HG02759 (cell line): ENCODE measurements around the gene DIP2A.

Experiments used
- ATAC-seq: cut with Tn5 transposase; IDR thresholded peaks from one replicate; pipeline ENCODE4 v1.9.1; 2021; ENCODE audit warnings: mild to moderate bottlenecking, moderate library complexity; ENCODE audit not compliant: unreplicated experiment

DIP2A gene

DNA sequence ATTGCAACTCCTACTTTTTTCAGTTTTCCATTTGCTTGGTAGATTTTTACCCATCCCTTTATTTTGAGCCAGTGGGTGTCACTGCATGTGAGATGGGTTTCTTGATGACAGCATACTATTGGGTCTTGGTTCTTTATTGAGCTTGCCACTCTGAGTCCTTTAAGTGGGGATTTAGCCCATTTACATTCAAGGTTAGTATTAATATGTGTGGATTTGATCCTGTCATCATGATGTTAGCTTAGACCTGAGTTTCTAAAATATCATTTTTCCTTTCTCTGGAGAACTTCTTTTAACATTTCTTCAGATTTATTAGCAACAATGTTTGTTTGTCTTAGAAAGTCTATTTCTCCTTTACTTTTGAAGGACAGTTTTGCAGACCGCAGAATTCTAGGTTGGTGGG is 158.0 kb downstream of the DIP2A start:
- ATAC-seq: no peak

DNA sequence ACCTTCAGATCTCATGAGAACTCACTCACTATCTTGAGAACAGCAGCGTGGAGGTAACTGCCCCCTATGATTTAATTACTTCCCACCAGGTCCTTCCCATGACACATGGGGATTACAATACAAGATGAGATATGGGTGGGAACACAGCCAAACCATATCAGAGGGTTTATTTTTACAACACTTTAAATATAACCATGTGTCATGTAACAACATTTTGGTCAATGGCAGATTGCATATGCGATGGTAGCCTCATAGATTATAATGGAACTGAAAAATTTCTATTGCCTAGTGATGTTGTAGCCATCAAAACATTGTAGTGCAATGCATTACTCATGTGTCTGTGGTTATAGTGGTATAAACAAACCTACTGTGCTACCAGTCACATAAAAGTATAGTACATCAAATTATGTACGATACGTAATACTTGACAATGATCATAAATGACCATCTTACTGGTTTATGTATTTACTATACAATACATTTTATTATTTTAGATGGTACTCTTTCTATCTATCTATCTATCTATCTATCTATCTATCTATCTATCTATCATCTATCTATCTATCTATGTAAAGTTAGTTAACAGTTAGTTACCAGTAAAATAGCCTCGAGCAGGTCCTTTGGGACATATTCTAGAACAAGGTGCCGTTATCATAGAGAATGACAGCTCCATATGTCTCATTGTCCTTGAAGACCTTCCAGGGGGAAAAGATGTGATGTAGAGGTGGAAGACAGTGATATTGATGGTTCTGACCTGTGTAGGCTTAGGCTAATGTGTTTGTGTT is 158.8 kb downstream of the DIP2A start:
- ATAC-seq: no peak

DNA sequence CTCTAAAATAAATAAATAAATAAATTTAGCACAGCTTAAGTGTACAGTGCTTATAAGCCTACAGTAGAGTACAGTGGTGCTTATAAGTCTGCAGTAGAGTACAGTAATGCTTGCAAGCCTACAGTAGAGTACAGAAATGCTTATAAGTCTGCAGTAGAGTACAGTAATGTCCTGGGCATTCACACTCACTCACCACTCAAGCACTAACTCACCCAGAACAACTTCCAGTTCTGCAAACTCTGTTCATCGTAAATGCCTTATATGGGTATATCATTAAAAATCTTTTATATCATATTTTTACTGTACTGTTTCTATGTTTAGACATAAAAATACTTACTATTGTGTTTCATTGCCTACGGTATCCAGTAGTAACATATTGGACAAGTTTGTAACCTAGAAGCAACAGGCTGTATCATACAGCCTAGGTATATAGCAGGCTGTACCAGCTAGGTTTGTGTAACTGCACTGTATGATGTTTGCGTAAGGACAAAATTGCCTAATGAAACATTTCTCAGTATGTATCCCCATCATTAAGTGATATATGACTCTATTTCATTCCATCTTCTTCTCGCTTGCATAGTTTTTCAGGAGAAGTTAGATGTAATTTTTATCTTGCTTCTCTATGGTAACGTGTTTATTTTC is 160.2 kb downstream of the DIP2A start:
- no peak for ATAC-seq
